ENCODE results near the gene CTSV.

Gene CTSV

DNA sequence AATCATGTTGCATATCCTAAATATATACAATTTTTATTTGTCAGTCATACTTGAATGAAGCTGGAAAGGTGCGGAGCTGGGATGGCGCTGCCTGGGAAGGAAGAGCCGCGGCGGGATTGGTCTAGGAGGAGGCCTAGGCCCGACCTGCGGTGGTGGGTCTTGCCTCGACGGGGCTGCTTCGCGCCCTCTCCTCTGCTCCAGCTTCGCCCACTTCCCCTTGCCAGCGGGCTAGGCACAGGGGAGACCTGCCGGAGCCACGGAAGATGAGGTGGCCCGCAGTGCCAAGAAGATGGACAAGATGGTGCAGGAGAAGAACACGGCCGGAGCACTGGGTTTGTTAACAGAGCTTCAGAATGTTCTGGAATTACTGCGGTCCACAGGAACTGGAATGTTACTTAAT, 28.5 kb upstream of the CTSV start:
- Histone ChIP-seq H3K36me3 (ENCODE audit: control insufficient read depth, low read length) (no peaks in the 10 kb centered on the region), H3F3A (ENCODE audit: control insufficient read depth, insufficient read depth) (no peaks in the 10 kb centered on the region), H3K27ac (ENCODE audit: low read depth, low read length) (no peak overlapping the region), H3K9me2 (replicated peaks; ENCODE audit: control insufficient read depth, low read length) (no peaks in the 10 kb centered on the region), H4K20me1 (ENCODE audit: control insufficient read depth, insufficient read depth, low read depth, low read length) (no peaks in the 10 kb centered on the region), H3K27me3 (ENCODE audit: control insufficient read depth, low read length) (peaks cover 5% of the 10 kb centered on the region; the same call in 1 of the 2 replicates), H3K79me2 (ENCODE audit: control insufficient read depth, low read length) (no peaks in the 10 kb centered on the region), H3K9me3 (ENCODE audit: control insufficient read depth, insufficient read depth, low read length) (no peaks in the 10 kb centered on the region), H3K4me2 (ENCODE audit: low read length) (no peak overlapping the region), H3K4me1 (ENCODE audit: control insufficient read depth, low read length) (no peaks in the 10 kb centered on the region), H3K4me3 (ENCODE audit: low read length) (no peak overlapping the region)
- TF ChIP-seq, protein P1, sequence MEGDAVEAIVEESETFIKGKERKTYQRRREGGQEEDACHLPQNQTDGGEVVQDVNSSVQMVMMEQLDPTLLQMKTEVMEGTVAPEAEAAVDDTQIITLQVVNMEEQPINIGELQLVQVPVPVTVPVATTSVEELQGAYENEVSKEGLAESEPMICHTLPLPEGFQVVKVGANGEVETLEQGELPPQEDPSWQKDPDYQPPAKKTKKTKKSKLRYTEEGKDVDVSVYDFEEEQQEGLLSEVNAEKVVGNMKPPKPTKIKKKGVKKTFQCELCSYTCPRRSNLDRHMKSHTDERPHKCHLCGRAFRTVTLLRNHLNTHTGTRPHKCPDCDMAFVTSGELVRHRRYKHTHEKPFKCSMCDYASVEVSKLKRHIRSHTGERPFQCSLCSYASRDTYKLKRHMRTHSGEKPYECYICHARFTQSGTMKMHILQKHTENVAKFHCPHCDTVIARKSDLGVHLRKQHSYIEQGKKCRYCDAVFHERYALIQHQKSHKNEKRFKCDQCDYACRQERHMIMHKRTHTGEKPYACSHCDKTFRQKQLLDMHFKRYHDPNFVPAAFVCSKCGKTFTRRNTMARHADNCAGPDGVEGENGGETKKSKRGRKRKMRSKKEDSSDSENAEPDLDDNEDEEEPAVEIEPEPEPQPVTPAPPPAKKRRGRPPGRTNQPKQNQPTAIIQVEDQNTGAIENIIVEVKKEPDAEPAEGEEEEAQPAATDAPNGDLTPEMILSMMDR (IDR thresholded peaks at IDR 0.05; ENCODE audit: low read depth, low read length, poor library complexity, severe bottlenecking), result no peak
- no peak for TF ChIP-seq EZH2phosphoT487 (IDR thresholded peaks at IDR 0.05; ENCODE audit: borderline replicate concordance, low read length)

DNA sequence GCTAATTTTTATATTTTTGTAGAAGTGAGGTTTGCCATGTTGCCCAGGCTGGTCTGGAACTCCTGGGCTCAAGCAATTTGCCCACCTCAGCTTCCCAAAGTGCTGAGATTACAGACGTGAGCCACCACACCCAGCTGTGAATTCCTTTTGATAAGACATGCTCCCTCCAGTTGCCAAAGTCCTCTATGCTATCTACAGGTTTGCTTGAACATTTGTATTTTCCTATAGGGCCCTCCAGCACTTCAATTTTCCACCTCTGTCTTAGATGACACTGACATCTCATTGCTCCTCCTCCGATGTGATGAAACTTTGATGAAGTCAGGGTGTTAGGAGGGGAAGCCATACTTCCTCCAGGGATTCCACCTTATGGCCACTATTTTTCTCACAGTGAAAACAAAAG, 25.2 kb upstream of the CTSV start:
- TF ChIP-seq, protein P1 (IDR thresholded peaks at IDR 0.05; ENCODE audit: low read depth, low read length, poor library complexity, severe bottlenecking), result no peak
- TF ChIP-seq EZH2phosphoT487 (IDR thresholded peaks at IDR 0.05; ENCODE audit: borderline replicate concordance, low read length), result no peak
- Histone ChIP-seq H3K9me3 (ENCODE audit: control insufficient read depth, insufficient read depth, low read length) (no peaks in the 10 kb centered on the region), H3K4me2 (ENCODE audit: low read length) (no peak overlapping the region), H3F3A (ENCODE audit: control insufficient read depth, insufficient read depth) (no peaks in the 10 kb centered on the region), H3K27ac (ENCODE audit: low read depth, low read length) (no peak overlapping the region), H3K4me1 (ENCODE audit: control insufficient read depth, low read length) (no peaks in the 10 kb centered on the region), H3K4me3 (ENCODE audit: low read length) (no peak overlapping the region), H3K79me2 (ENCODE audit: control insufficient read depth, low read length) (no peaks in the 10 kb centered on the region), H3K9me2 (replicated peaks; ENCODE audit: control insufficient read depth, low read length) (no peaks in the 10 kb centered on the region), H4K20me1 (ENCODE audit: control insufficient read depth, insufficient read depth, low read depth, low read length) (no peaks in the 10 kb centered on the region), H3K27me3 (ENCODE audit: control insufficient read depth, low read length) (no peaks in the 10 kb centered on the region), H3K36me3 (ENCODE audit: control insufficient read depth, low read length) (no peaks in the 10 kb centered on the region)

DNA sequence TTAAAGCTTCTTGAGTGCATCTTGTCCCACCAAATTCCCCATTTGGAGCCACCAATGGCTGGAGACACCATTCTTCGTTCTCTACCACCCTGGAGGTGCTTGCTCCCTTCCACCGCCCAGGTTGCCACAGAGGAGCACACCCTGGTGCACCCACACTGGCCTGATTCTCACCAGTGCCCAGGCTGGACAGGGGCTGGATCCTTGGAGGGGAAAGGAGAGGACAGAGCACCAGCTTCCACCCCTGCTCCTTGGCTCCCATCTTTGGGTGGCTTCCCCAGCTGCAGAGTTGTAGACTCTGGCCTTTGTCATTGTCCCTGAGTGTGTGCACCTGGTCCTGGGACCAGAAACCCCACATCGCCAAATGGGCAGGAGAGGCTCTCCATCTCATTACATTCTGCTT, 21.9 kb upstream of the CTSV start:
- Histone ChIP-seq H3K4me1 (ENCODE audit: control insufficient read depth, low read length) (no peaks in the 10 kb centered on the region), H3K27ac (ENCODE audit: low read depth, low read length) (no peak overlapping the region), H3K79me2 (ENCODE audit: control insufficient read depth, low read length) (no peaks in the 10 kb centered on the region), H3K27me3 (ENCODE audit: control insufficient read depth, low read length) (no peaks in the 10 kb centered on the region), H3K9me2 (replicated peaks; ENCODE audit: control insufficient read depth, low read length) (no peaks in the 10 kb centered on the region), H3K36me3 (ENCODE audit: control insufficient read depth, low read length) (no peaks in the 10 kb centered on the region), H3K4me2 (ENCODE audit: low read length) (no peak overlapping the region), H4K20me1 (ENCODE audit: control insufficient read depth, insufficient read depth, low read depth, low read length) (no peaks in the 10 kb centered on the region), H3F3A (ENCODE audit: control insufficient read depth, insufficient read depth) (no peaks in the 10 kb centered on the region), H3K9me3 (ENCODE audit: control insufficient read depth, insufficient read depth, low read length) (no peaks in the 10 kb centered on the region), H3K4me3 (ENCODE audit: low read length) (no peak overlapping the region)
- TF ChIP-seq, protein P1 (IDR thresholded peaks at IDR 0.05; ENCODE audit: low read depth, low read length, poor library complexity, severe bottlenecking), result no peak
- TF ChIP-seq EZH2phosphoT487 (IDR thresholded peaks at IDR 0.05; ENCODE audit: borderline replicate concordance, low read length), result no peak

DNA sequence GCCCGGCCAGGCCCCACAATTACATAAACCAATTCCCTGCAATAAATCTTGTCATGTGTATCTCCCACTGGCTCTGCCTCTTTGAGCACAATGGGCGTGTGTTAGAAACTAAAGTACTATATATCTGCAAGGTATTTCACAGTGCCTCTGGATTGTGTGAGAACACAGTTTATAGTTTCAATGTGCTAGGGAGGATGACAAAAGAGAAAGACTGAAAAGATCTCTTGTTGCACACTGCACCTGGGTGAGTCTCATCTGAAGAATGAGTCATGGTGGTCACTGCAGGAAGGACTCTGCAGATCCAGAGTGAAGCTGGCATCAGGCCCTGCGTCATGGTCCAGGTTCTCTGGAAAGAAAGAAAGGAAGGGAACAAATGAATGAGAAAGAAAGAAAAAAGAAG, 20.7 kb upstream of the CTSV start:
- H3K4me1 ChIP-seq (ENCODE audit: control insufficient read depth, low read length), result no peaks in the 10 kb centered on the region
- no peaks in the 10 kb centered on the region for H3K27me3 ChIP-seq (ENCODE audit: control insufficient read depth, low read length)
- H3K9me3 ChIP-seq (ENCODE audit: control insufficient read depth, insufficient read depth, low read length), result no peaks in the 10 kb centered on the region
- no peaks in the 10 kb centered on the region for H3K79me2 ChIP-seq (ENCODE audit: control insufficient read depth, low read length)
- H3K27ac ChIP-seq (ENCODE audit: low read depth, low read length), result no peak overlapping the region
- no peaks in the 10 kb centered on the region for H4K20me1 ChIP-seq (ENCODE audit: control insufficient read depth, insufficient read depth, low read depth, low read length)
- H3F3A ChIP-seq (ENCODE audit: control insufficient read depth, insufficient read depth), result no peaks in the 10 kb centered on the region
- no peak overlapping the region for H3K4me3 ChIP-seq (ENCODE audit: low read length)
- TF ChIP-seq, protein P1 (IDR thresholded peaks at IDR 0.05; ENCODE audit: low read depth, low read length, poor library complexity, severe bottlenecking), result no peak
- no peak for TF ChIP-seq EZH2phosphoT487 (IDR thresholded peaks at IDR 0.05; ENCODE audit: borderline replicate concordance, low read length)
- no peak overlapping the region for H3K4me2 ChIP-seq (ENCODE audit: low read length)
- no peaks in the 10 kb centered on the region for H3K36me3 ChIP-seq (ENCODE audit: control insufficient read depth, low read length)
- H3K9me2 ChIP-seq (replicated peaks; ENCODE audit: control insufficient read depth, low read length), result no peaks in the 10 kb centered on the region

Measured in DOHH2 (cell line).